Tibial nerve (tissue), 4 donors: ENCODE data around the gene CLASRP. TPM values are rescaled to one million over a fixed set of nuclear protein-coding genes. Genes with fewer than 3 reads are reported as not detected.
"Not testable (repeated sequence)": the region's sequence is repeated elsewhere in the genome, so short reads cannot be mapped to it uniquely, and the experiment has no call there.

Experiments used
- DNase-seq, 2 donors: peaks; one replicate each; pipeline ENCODE4 v3.0.0-alpha.2; 2019; ENCODE audit warnings: low spot score in 2 of 2
- H3K27ac ChIP-seq, 4 donors: fragments of 200-600 bp; sonication (generic) in 3 of 4; one replicate each; pipeline ENCODE4 v1.5.1; 2017 to 2019; ENCODE audit warnings: mild to moderate bottlenecking in 1 of 4
- H3K27me3 ChIP-seq, 2 donors: fragments of 200-600 bp; sonication (generic) in 1 of 2; one replicate each; pipeline versions ENCODE4 v1.5.1 to v1.6.0; 2017 to 2019
- H3K36me3 ChIP-seq, 3 donors: fragments of 200-600 bp; sonication (generic); one replicate each; pipeline ENCODE4 v1.5.1; 2018 to 2019
- H3K4me1 ChIP-seq, 4 donors: fragments of 200-600 bp; sonication (generic) in 3 of 4; one replicate each; pipeline ENCODE4 v1.5.1; 2017 to 2019
- H3K4me3 ChIP-seq, 4 donors: fragments of 200-600 bp; sonication (generic) in 3 of 4; one replicate each; pipeline ENCODE4 v1.5.1; 2017 to 2019; ENCODE audit warnings: mild to moderate bottlenecking in 1 of 4, moderate library complexity in 1 of 4
- H3K9me3 ChIP-seq, 4 donors: fragments of 200-600 bp; sonication (generic) in 3 of 4; one replicate each; pipeline ENCODE4 v1.5.1; 2017 to 2019
- CTCF ChIP-seq, 5 experiments: fragments of 200-600 bp in 3 of 5; fragments of 450-650 bp in 2 of 5; sonication (generic) in 3 of 5; IDR thresholded peaks; one replicate each; pipeline ENCODE4 v1.5.1; 2016 to 2019; ENCODE audit warnings: antibody characterized with exemption in 5 of 5, mild to moderate bottlenecking in 3 of 5, moderate library complexity in 2 of 5
- EP300 ChIP-seq, 2 donors: sonication (generic); formaldehyde crosslinking; IDR thresholded peaks; one replicate each; pipeline ENCODE4 v1.6.1; 2017; ENCODE audit warnings: antibody characterized with exemption in 2 of 2, mild to moderate bottlenecking in 1 of 2
- POLR2A ChIP-seq, 2 donors: fragments of 450-650 bp; IDR thresholded peaks; one replicate each; pipeline ENCODE4 v1.6.1; 2017; ENCODE audit warnings: antibody characterized with exemption in 2 of 2, mild to moderate bottlenecking in 2 of 2, moderate library complexity in 2 of 2
- WGBS, 2 donors: methylation state at CpG; one replicate each; pipeline ENCODE4 v1.1.5; 2018; 5-methylcytosine and 5-hydroxymethylcytosine counted together
- total RNA-seq, 4 donors: library from RNA; depleted of rRNA; stranded (reverse); fragments of >200 nt; gene quantifications; one replicate each; pipeline ENCODE4 v1.1.0, GENCODE V29; 2016

CLASRP gene
- total RNA-seq, 4 donors from 2014 or later: 72.8 to 109 (median 95.5) TPM

GRCh38 chr19:45104658-45105349 is 66.0 kb downstream of the CLASRP start:
- no peak for TF ChIP-seq POLR2A (IDR thresholded peaks at IDR 0.05)
- TF ChIP-seq EP300 (IDR thresholded peaks at IDR 0.05): no peak
- TF ChIP-seq CTCF (IDR thresholded peaks at IDR 0.05): no peak
- no peak for DNase-seq
- H3K27me3 ChIP-seq: no peaks in the 10 kb centered on the region
- no peak overlapping the region for H3K27ac ChIP-seq
- H3K36me3 ChIP-seq: peaks cover 0 to 17% (median 0%) of the 10 kb centered on the region in 3 donors
- H3K9me3 ChIP-seq: no peaks in the 10 kb centered on the region
- 74 to 83% methylated on average over 14 to 16 of the region's 16 CpGs for WGBS, 2 donors
- H3K4me1 ChIP-seq: peaks cover 0 to 52% (median 19%) of the 10 kb centered on the region in 4 donors
- H3K4me3 ChIP-seq: no peak overlapping the region

- not testable (repeated sequence) for DNase-seq
- WGBS, 2 donors: 86 to 92% methylated on average over 11 of the region's 11 CpGs
These were observed 67.5 kb downstream of the CLASRP start for GRCh38 chr19:45106363-45106762.

GRCh38 chr19:45107621-45108150 is 68.8 kb downstream of the CLASRP start:
- Histone ChIP-seq H3K4me3 (no peak overlapping the region), H3K4me1 (peaks cover 0 to 37% (median 18%) of the 10 kb centered on the region in 4 donors), H3K27me3 (no peaks in the 10 kb centered on the region), H3K36me3 (peaks cover 0 to 9% (median 0%) of the 10 kb centered on the region in 3 donors), H3K27ac (no peak overlapping the region), H3K9me3 (no peaks in the 10 kb centered on the region)
- TF ChIP-seq EP300 (IDR thresholded peaks at IDR 0.05): no peak
- no peak for TF ChIP-seq CTCF (IDR thresholded peaks at IDR 0.05)
- WGBS, 2 donors: 82 to 83% methylated on average over 12 of the region's 12 CpGs
- DNase-seq: no peak

More at GRCh38 chr19:45106363-45106762, 67.5 kb downstream of the CLASRP start:
- not testable (repeated sequence) for H3K4me3 ChIP-seq, H3K27ac ChIP-seq, H3K9me3 ChIP-seq, H3K27me3 ChIP-seq, H3K36me3 ChIP-seq
- peaks cover 0 to 43% (median 19%) of the 10 kb centered on the region in 4 donors for H3K4me1 ChIP-seq

- TF ChIP-seq EP300 (IDR thresholded peaks at IDR 0.05) (no peak), CTCF (IDR thresholded peaks at IDR 0.05) (no peak), POLR2A (IDR thresholded peaks at IDR 0.05) (no peak)
- no peak overlapping the region for H3K27ac ChIP-seq
- 56 to 66% methylated on average over 5 of the region's 5 CpGs for WGBS, 2 donors
- H3K36me3 ChIP-seq: peaks cover 0 to 9% (median 0%) of the 10 kb centered on the region in 3 donors
- no peak for DNase-seq
- H3K4me1 ChIP-seq: peaks cover 0 to 11% (median 0%) of the 10 kb centered on the region in 4 donors
- no peaks in the 10 kb centered on the region for H3K27me3 ChIP-seq
- H3K4me3 ChIP-seq: no peak overlapping the region
- H3K9me3 ChIP-seq: no peaks in the 10 kb centered on the region
These were observed 72.0 kb downstream of the CLASRP start for GRCh38 chr19:45110851-45111266.

- no peak for DNase-seq
- Histone ChIP-seq H3K9me3 (no peaks in the 10 kb centered on the region), H3K36me3 (peaks cover 0 to 9% (median 0%) of the 10 kb centered on the region in 3 donors), H3K27me3 (no peaks in the 10 kb centered on the region), H3K27ac (no peak overlapping the region), H3K4me1 (peaks cover 0 to 24% (median 3%) of the 10 kb centered on the region in 4 donors), H3K4me3 (no peak overlapping the region)
- whole genome bisulfite sequencing, 2 donors: 88 to 94% methylated on average over 11 of the region's 11 CpGs
- TF ChIP-seq CTCF (IDR thresholded peaks at IDR 0.05) (no peak), POLR2A (IDR thresholded peaks at IDR 0.05) (no peak), EP300 (IDR thresholded peaks at IDR 0.05) (no peak)
These were observed 73.4 kb downstream of the CLASRP start for GRCh38 chr19:45112111-45112827.
